ENCODE results near the gene TMEM108.

Gene TMEM108

GRCh38 chr3:133393691-133394474, 355.7 kb downstream of the TMEM108 start:
- DNase-seq = no peak

GRCh38 chr3:133394561-133395311, 356.5 kb downstream of the TMEM108 start:
- no peak for DNase-seq

- DNase-seq = no peak
Observed at GRCh38 chr3:133396906-133397305, 358.7 kb downstream of the TMEM108 start.

- no peak for DNase-seq
Observed at GRCh38 chr3:133400006-133400515, 361.9 kb downstream of the TMEM108 start, which contains the start of gene BFSP2. Gene BFSP2 (plus strand): TSS chr3:133400056. CDS start chr3:133400084, 28 bp downstream.

GRCh38 chr3:133401374-133402135, 363.4 kb downstream of the TMEM108 start:
- no peak for DNase-seq

- no peak for DNase-seq
Observed at GRCh38 chr3:133404920-133405319, 366.7 kb downstream of the TMEM108 start.

GRCh38 chr3:133408366-133408765, 370.2 kb downstream of the TMEM108 start:
- DNase-seq = no peak

- no peak for DNase-seq
Observed at GRCh38 chr3:133408961-133409360, 370.8 kb downstream of the TMEM108 start.

GRCh38 chr3:133410191-133410892, 372.2 kb downstream of the TMEM108 start:
- no peak for DNase-seq

GRCh38 chr3:133412183-133413132, 374.3 kb downstream of the TMEM108 start:
- DNase-seq = no peak

GRCh38 chr3:133413161-133414020, 375.2 kb downstream of the TMEM108 start:
- DNase-seq = no peak

GRCh38 chr3:133414021-133414392, 375.8 kb downstream of the TMEM108 start:
- DNase-seq = no peak

GRCh38 chr3:133418361-133418760, 380.2 kb downstream of the TMEM108 start:
- DNase-seq = no peak

- no peak for DNase-seq
Observed at GRCh38 chr3:133419151-133419909, 381.1 kb downstream of the TMEM108 start.

GRCh38 chr3:133424937-133425869, 387.0 kb downstream of the TMEM108 start:
- DNase-seq = no peak

- no peak for DNase-seq
Observed at GRCh38 chr3:133425898-133426297, 387.7 kb downstream of the TMEM108 start.

GRCh38 chr3:133426721-133427120, 388.5 kb downstream of the TMEM108 start:
- no peak for DNase-seq

GRCh38 chr3:133428552-133428951, 390.4 kb downstream of the TMEM108 start:
- no peak for DNase-seq
